ENCODE results near the gene C15orf62.

C15orf62 gene

DNA sequence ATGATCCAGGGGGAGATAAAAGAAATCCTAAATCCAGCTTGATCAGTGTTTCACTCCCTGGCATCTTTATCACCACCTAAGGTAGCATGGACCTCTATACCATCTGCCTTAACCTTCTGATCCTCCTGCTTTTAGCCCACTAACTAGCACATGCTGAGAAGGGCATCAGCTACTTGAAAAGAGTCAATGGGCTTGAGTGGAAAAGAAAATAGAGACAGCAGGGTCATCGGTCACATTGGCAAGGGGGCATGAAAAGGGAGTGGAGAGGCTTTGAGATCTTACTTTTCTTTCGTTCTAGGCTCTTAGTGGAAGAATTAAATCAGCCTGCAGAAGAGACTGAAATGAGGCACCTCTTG lies 36.9 kb downstream of the C15orf62 start:
- Mint-ChIP-seq H3K27ac (peak overlapping the region; percentile 91), H3K4me1 (peaks cover 16% of the 10 kb centered on the region), H3K27me3 (no peaks in the 10 kb centered on the region), H3K9me3 (no peaks in the 10 kb centered on the region), H3K4me3 (peak overlapping the region; percentile 97), H3K36me3 (peaks cover 7% of the 10 kb centered on the region)
- DNase-seq (ENCODE audit: low spot score in 2 of 2) (no peak), ATAC-seq (ENCODE audit: low read depth) (no peak)

DNA sequence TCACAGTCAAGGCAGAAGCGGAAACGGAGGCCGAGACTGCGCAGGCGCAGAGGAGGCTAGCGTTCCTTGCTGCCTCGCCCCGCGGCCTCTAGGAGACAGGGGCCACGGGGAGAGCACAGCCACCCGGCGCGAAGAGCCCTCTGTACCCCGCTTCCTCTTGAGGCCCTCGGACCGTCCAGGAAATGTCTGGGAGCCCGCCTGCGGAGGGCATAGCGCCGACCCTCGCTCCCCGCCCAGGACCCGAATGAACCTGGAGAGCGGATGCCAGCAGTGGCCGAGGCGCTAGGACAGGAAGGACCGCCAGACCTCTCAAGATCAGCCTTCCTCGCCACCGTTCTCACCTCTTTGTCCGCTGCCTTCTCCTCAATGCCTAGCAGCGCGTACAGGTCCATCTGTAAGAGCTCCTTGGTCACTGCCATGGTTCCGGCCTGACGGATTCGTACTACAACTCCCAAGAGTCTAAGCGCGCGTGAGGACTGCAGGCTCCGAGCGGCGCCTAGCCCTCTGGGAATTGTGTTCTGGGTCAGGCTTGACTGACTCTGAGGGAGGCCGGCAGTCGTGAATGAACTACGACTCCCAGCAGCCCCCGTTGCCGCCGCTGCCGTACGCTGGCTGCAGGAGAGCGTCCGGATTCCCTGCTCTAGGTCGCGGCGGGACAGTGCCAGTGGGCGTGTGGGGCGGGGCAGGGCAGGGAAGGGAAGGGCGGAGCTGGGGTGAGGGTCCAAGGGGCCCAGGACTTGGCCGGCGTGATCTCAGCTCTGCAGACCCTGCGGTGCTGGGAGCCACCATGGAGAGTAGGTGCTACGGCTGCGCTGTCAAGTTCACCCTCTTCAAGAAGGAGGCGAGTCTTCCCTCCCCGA lies 37.5 kb downstream of the C15orf62 start, which contains the start of the genes DNAJC17 and ZFYVE19:
TSS of gene DNAJC17 (minus strand) at position 446 of the 860 bp plus-strand sequence. CDS start at position 419, 27 bp downstream.
TSS of gene ZFYVE19 (plus strand) at position 62 of the 860 bp plus-strand sequence. CDS start at position 563, 501 bp downstream.
- DNase-seq (ENCODE audit: low spot score in 2 of 2) (peak; percentile 89 to 91), ATAC-seq (ENCODE audit: low read depth) (peak; percentile 95)
- Mint-ChIP-seq H3K4me3 (peak within 1 kb of the TSS; percentile 97), H3K9me3 (no peaks in the 10 kb centered on the region), H3K27ac (peak within 1 kb of the TSS; percentile 91), H3K4me1 (peaks cover 11% of the 10 kb centered on the region), H3K27me3 (no peaks in the 10 kb centered on the region), H3K36me3 (peaks cover 4% of the 10 kb centered on the region)

DNA sequence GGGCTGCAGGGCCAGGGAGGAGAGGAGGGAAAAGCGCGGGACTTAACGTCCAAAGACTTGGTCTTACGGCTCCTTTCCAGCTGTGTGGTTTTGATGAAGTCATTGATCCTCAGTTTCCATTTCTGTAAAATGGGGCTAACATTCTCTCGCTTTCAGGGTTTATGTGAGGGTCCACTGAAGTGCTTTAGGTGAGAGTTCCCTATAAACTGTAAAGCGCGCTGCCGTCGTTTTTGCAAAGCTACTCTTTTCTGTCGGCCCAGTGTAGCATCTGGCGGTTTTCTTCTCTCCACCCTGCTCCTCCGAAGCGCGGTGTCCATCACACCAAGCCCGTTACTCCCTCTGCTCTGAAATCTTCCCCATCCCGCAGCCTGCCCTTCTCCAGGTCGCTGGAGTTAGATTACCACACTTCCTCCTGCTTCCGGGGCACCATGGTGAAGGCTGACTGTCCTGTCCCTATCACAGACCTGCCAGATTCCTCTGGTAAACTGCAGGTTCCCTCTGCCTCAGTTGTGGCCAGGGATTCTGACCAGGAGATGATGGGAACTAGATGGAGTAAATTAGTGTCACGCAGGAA lies 38.2 kb downstream of the C15orf62 start:
- Mint-ChIP-seq H3K9me3 (no peaks in the 10 kb centered on the region), H3K27me3 (no peaks in the 10 kb centered on the region), H3K4me1 (peaks cover 10% of the 10 kb centered on the region), H3K4me3 (peak overlapping the region; percentile 97), H3K36me3 (peaks cover 6% of the 10 kb centered on the region), H3K27ac (no peak overlapping the region)
- ATAC-seq (ENCODE audit: low read depth) (no peak), DNase-seq (ENCODE audit: low spot score in 2 of 2) (no peak)

DNA sequence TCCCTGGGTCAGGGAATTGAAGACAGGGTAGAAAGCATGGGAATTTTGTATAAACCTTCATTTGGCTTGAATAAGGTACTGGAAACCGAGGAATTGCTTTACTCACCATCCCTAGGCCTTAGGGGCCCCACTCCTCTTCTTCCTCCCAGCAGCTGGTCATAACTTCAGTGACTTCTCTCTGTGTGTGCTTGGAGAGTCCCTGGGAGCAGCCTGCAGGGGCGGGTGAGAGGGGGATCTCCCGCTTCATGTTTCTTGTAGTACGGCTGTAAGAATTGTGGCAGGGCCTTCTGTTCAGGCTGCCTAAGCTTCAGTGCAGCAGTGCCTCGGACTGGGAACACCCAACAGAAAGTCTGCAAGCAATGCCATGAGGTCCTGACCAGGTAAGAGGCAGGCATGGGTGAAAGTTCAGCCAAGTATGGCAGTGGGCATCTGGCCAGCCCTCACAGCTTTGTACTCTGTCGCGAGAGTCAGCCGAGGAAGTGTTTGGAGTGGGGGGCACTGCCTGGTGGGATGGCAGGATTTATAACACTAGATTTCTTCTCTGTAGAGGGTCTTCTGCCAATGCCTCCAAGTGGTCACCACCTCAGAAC lies 39.2 kb downstream of the C15orf62 start:
- Mint-ChIP-seq H3K9me3 (no peaks in the 10 kb centered on the region), H3K4me1 (peaks cover 10% of the 10 kb centered on the region), H3K27ac (no peak overlapping the region), H3K4me3 (no peak overlapping the region), H3K36me3 (peaks cover 10% of the 10 kb centered on the region), H3K27me3 (no peaks in the 10 kb centered on the region)
- no peak for DNase-seq (ENCODE audit: low spot score in 2 of 2)
- no peak for ATAC-seq (ENCODE audit: low read depth)

DNA sequence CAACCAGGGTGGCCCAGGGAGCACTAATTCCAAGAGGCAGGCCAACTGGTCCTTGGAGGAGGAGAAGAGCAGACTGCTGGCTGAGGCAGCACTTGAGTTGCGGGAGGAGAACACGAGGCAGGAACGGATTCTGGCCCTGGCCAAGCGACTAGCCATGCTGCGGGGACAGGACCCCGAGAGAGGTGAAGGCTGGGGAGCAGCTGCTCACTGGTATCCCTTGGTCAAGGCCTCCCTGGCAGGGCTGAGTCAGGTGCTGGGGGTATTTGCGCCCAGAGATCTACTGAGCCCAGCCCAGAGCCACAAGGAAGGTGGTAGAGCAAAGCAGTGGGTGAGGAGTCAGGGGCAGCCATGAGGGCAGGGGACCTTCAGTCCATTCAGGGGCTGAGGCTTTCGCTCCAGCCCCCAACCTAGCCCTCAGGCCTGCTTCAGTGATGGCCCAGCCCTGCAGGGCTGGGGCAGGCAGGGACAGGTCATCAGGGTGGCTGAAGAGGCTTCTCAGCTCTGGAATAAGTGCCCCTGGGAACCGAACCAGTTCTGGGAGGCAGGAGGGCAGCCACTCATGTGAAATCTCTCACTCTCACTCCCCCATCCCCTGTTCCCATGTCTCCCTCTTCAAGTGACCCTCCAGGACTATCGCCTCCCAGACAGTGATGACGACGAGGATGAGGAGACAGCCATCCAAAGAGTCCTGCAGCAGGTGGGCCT lies 43.1 kb downstream of the C15orf62 start:
- ATAC-seq (ENCODE audit: low read depth) (no peak), DNase-seq (ENCODE audit: low spot score in 2 of 2) (no peak)
- Mint-ChIP-seq H3K4me1 (peaks cover 8% of the 10 kb centered on the region), H3K27ac (no peak overlapping the region), H3K27me3 (no peaks in the 10 kb centered on the region), H3K4me3 (no peak overlapping the region), H3K9me3 (no peaks in the 10 kb centered on the region), H3K36me3 (peaks cover 17% of the 10 kb centered on the region)

DNA sequence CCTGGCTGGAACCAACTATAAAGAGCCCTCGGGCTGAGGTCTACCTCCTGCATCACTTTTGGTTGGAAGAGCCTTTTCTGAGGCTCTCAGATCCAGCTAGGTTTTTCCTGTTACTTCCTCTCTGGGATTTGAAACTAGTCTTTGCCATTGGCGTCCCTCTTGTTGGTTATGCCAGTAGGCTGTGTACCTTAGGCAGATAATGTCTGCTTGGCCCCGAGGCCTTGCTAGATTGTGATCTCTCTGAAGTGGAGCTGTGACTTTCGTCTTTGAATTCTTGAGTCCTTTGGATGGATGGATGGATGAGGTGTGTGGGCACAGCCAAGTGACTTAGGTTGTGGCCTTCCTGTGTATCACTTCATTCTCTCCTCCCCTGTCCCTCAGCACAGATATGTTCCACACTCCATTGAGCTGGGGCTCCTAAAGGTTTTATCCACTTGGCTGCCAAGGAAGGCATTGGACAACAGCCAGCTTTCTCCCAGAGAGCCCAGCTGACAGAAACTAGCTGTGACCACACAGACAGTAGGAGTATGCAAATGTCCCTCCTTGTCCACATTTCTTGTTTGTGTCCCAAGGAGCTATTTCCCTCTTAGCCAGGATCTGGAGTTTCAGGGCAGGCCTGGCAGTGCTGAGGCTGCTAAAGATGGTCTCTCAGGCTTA lies 45.4 kb downstream of the C15orf62 start:
- no peaks in the 10 kb centered on the region for H3K27me3 Mint-ChIP-seq
- ATAC-seq (ENCODE audit: low read depth) (no peak), DNase-seq (ENCODE audit: low spot score in 2 of 2) (no peak)
- no peaks in the 10 kb centered on the region for H3K9me3 Mint-ChIP-seq
- H3K27ac Mint-ChIP-seq = no peak overlapping the region
- H3K4me3 Mint-ChIP-seq = no peak overlapping the region
- H3K36me3 Mint-ChIP-seq = peaks cover 17% of the 10 kb centered on the region
- peaks cover 3% of the 10 kb centered on the region for H3K4me1 Mint-ChIP-seq

DNA sequence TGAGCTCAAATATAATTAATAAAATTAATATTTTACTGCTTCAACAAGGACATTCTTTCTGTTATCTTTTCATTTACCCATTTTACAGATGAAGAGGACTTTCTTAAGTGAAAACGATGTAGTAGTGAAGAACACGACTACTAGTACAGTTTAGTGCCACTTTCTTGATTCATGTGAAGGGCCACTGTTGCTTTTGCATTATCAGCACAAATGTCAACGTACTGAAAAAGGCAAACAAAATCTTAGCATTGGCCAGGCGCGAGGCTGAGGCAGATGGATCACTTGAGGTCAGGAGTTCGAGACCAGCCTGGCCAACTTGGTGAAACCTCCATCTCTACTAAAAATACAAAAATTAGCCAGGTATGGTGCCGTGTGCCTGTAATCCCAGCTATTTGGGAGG lies 49.3 kb downstream of the C15orf62 start:
- no peaks in the 10 kb centered on the region for H3K9me3 Mint-ChIP-seq
- ATAC-seq (ENCODE audit: low read depth) (no peak), DNase-seq (ENCODE audit: low spot score in 2 of 2) (no peak)
- H3K4me3 Mint-ChIP-seq = no peak overlapping the region
- H3K36me3 Mint-ChIP-seq = peaks cover 7% of the 10 kb centered on the region
- H3K27ac Mint-ChIP-seq = no peak overlapping the region
- no peaks in the 10 kb centered on the region for H3K27me3 Mint-ChIP-seq
- H3K4me1 Mint-ChIP-seq = peaks cover 3% of the 10 kb centered on the region

DNA sequence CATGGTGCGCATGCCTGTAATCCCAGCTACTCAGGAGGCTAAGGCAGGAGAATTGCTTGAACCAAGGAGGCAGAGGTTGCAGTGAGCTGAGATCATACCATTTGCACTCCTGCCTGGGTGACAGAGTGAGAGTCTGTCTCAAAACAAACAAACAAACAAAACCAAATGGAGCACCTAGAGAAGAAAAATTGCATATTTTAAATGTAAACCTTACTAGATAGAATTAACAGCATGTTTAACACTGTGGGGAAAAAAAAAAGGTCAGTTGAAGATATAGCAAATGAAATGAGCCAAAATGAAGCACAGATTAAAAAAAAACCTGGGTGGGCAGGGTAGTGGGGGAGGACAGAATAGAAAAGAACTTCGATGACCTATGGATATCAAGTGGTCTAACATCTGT lies 51.4 kb downstream of the C15orf62 start:
- no peak for DNase-seq (ENCODE audit: low spot score in 2 of 2)
- H3K9me3 Mint-ChIP-seq = no peaks in the 10 kb centered on the region
- H3K27ac Mint-ChIP-seq = no peak overlapping the region
- no peaks in the 10 kb centered on the region for H3K4me1 Mint-ChIP-seq
- no peak for ATAC-seq (ENCODE audit: low read depth)
- H3K27me3 Mint-ChIP-seq = no peaks in the 10 kb centered on the region
- no peaks in the 10 kb centered on the region for H3K36me3 Mint-ChIP-seq
- no peak overlapping the region for H3K4me3 Mint-ChIP-seq
